HG02678 (cell line): ENCODE measurements around the gene SNX4.

Experiments
- ATAC-seq: cut with Tn5 transposase; IDR thresholded peaks from one replicate; pipeline ENCODE4 v1.9.1; 2021; ENCODE audit warnings: mild to moderate bottlenecking, moderate library complexity; ENCODE audit not compliant: unreplicated experiment

SNX4 gene

DNA sequence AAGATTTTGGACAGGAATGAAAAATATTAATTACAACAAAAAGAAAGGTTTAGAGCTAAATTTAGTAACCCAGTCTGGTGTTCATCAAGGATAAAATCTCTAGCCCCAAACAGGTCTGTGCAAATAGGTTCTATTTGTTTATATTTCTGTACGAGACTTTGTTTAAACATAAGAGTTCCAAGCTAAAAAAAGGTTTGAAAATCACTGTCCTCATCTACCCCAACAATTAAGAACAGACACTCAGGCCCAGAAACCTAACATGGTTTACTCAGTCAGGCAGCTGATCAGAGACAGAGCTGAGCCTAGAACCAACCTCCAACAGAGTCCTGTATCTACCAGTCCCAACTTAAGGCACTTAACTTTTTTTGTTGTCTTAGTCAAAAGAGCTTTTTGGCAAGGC, 49.3 kb downstream of the SNX4 start:
- ATAC-seq = no peak

DNA sequence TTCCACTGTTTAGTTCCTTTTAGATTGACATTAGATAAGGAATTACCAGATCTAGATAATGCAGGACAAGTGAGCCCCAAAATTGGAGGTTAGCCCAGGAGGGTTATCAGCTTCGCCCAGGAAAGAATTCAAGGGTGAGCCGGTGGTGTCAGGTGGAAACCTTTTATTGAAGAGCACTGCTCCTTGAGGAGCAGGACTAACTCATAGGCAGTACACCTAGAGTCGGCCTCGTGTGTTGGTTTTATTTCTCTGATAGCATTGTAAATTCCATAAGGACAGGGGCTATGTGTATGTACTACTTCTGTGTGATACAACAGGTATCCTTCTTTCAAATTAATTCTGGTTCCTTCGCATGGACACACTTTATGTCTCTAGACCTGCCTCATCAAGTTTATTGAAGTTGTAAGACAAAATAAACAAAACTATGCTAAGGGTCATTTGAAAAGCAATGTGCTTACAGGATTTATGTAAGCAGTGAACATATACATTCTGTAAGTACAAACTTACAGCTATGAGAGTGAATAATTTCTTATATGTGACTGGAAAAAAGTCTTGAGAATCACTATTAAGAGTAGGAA, 57.2 kb downstream of the SNX4 start:
- ATAC-seq = no peak

DNA sequence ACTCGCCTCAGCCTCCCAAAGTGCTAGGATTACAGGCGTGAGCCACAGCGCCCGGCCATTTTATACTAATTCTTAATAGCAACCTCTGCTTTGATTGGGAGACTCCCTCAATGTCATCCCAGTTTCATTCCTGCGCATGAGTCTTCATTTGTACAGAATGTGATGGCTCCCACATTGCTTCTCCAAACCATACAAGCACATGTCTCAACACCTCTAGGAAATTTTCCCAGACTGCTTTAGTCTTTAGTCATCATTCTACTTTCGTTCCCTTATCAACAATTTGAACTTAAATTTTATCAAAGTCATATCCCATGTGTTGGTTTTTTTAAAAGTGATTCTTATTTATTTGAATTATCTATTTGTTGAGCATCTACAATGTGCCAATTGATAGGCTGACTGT, 58.1 kb downstream of the SNX4 start:
- ATAC-seq = no peak

DNA sequence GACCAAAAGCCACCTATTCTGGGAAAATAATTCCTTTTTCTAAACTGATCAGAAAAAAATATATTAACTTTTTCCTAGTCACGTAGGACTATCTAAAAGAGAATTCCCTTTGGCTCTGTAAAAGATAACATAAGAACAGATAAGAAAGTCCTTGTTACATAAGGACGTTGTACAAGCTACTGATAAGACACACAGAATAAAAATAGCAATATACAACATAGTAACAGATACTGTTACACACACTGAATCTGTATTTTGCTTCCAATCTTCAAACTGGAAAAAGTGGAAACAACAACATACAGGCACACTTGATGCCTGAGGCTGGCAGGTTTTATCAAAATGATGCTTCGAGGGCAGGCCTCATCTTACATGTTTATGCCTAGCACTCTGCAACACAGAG, 59.8 kb downstream of the SNX4 start:
- ATAC-seq = no peak

DNA sequence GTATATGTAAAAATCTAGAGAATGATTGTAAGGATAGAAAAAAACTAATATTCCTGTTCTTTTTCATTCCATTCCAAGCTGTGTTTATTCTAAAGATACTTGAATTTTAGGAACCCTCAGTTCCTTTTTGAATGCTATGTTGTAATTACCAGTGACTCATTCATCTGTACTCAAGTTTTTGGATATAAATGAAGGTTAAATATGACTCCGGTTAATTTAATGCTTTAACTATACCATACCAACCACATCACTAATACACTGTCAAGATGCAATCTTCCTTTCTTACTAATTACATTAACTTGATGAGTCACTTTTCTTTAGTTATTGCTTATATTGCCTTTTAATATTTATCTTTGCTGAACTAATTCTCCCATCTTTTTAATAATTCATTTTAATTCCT, 76.1 kb downstream of the SNX4 start:
- ATAC-seq = no peak

DNA sequence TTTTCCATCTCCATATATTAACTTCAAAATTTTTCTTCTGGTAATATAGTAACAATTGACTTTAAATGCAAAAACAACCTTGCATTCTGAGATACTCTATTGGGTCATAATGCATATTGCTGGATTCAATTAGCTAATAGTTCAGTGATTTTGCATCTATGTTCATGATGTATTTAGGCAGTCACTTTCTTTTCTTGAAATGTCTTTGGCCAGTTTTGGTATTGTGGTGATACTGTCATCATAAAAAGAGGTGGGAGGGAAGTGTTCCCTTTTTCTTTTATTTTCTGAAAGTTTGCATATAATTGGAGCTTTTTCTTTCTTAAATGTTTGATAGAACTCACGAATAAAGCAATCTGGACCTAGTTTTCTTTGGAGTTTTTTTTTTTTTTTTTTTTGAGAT, 77.5 kb downstream of the SNX4 start:
- ATAC-seq = no peak

DNA sequence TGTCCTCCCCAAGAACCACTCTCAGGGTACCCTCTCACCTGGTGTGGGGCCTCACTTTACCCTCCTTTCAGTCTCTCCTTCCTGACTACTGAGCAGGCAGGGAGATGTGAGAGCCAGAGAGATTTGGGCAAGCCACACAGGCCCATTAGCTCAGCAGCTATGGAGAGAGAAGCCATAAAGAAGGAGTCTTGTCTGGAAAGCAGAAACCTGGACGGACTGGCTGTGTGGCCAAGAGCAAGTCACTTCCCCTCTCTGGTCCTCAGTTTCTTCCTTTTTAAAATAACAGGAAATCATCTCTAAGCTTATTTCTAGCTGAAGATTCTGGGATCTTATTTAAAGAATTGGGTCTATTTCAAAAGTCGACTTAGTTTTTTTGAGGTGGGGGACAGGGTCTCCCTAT, 79.0 kb downstream of the SNX4 start:
- no peak for ATAC-seq

DNA sequence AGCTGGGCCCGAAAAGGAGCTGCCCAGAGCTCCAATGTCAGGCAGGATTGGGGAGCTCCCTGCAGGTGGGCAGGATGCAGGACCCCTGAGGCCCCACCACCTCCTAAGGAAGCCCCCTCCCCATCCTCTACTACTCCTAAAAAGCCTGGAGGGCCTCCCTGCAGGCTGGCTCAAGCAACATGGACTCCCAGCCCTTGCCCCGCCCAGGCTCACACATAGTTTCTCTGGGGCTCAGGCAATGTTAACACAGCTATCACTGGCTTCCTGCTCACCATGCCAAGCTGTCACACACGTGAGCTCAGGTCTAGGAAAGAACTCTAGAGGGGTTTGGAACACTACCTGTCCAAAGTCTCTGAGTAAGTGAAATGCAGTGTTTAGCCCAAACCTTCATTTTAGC, 79.4 kb downstream of the SNX4 start:
- ATAC-seq = no peak

DNA sequence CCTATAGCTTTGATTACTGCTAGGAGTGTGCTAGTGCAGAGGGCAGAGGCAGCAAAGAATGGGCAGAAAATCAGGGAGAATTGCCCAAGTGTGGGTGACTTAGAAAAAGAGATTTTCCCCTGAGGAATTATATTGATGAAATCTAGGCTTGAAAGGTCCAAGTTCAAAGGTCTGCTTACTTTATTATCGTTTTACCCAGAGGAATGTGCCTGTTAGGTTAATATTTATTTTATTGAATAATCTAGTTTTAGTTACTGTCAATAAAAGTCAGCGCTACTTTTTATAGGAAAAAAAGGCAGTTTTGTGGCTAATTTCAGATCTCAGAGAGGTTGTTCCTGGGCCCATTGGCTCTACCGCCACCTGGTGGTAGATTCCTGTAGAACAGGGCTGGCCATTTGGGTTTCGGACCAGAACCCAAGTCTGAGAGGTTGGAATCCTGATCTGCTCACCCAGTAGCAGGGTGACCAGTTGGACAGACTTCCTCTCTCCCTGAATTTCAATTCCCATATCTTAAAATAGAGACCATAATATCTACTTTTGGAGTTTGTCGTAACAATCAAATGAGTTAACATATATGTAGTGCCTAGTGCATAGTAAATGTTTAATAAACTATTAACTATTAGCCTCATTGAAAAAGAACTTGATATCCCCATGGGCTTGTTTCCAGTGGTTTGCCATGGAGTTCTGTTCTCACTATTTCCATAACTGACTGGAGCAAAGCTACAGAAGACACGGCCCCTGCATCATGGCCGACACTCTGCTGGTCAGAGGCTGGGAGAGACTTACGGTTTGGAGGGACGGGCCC, 82.2 kb downstream of the SNX4 start:
- no peak for ATAC-seq

DNA sequence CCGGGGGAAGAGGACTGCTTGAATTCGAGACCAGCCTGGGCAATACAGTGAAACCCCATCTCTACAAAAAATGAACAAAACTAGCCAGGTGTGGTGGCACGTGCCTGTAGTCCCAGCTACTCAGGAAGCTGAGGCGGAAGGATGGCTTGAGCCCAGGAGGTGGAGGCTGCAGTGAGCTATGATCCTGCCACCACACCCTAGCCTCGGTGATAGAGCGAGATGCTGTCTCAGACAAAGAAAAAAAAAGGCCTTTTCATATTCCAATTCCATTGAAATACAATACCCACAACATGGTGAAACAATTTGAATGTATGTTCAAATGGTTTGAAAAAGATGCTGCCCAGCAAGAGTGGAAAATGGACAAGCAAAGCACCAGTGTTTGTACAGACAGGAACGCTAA, 83.1 kb downstream of the SNX4 start:
- ATAC-seq = no peak

DNA sequence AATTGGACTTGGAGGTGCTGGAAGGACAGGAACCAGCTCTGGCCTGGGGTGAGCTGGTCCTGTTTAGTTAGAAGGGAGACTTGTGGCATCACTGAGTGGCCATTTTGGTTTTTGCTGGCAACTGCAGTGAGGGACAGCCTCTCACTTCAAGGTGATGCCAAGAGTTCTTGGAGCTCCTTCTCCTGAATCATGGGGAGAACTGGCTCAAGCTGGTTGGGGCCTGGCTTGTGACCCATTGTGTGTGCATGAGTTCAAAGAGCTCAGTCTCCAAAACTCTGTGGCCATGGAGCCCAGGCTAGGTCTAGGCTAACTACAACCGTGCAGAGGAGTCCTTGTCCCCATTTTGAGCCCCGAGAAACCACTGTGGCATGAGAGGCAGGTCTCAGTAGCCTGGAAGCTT, 84.8 kb downstream of the SNX4 start:
- ATAC-seq = no peak

DNA sequence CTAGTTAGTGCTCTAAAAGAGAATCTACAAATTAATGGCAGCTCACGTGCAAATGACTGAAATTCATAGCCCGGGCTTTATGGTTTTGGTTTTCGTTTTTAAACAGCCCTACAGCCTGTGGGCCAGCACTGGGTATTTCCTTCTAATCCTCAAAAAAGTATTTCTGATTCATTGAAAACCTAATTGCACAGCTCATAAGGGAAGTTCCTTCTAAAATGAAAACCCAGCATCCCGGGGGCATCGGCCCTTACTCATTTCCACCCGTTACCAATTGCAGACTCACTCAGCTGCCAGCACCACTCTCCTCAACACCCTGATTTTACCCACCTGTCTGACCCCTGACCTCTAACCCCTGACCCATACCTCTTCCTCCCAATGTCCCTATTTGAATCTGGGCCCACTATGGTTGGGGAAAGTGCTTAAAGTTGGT, 85.4 kb downstream of the SNX4 start:
- peak; percentile 54 for ATAC-seq

DNA sequence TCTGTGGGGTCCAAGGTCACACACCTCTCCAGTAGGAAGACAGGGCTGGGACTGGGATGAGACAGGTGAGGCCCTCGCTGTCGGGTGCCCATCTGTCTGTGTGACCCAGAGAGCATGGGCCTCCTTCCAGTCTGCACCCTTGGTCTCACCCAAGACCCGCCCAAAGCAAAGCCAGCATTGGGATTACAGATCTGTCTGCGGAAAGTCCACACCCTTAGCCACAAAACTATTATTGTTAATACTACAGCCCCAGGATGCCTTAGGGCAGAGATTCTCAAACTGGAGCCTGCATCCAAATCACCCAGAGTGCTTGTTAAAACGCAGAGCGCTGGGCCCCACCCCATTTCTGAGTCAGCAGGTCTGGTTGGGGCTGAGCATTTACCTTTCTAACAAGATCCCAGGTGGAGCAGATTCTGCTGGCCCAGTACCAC, 86.4 kb downstream of the SNX4 start:
- ATAC-seq = no peak

DNA sequence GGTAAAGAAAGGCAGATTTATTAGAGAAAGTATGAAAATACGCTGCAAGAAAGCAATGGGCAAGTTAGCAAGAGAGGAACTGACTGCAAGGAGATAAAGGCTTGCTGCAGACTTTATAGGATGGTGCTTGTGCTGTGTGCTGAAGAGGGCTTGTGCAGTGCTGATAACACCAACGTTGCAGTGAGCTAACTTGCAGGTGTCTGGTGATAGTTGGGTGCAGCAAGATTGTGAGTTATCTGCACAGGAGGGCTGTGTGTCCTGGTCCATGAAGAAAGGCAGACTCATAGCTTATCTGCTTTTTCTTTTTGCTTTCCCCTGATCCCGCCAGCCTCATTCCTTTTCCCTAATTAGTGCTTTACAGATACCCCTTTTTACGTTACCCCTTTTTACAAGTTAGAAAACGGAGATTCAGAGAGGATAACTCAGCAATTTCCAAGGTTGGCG, 86.9 kb downstream of the SNX4 start:
- ATAC-seq = no peak

DNA sequence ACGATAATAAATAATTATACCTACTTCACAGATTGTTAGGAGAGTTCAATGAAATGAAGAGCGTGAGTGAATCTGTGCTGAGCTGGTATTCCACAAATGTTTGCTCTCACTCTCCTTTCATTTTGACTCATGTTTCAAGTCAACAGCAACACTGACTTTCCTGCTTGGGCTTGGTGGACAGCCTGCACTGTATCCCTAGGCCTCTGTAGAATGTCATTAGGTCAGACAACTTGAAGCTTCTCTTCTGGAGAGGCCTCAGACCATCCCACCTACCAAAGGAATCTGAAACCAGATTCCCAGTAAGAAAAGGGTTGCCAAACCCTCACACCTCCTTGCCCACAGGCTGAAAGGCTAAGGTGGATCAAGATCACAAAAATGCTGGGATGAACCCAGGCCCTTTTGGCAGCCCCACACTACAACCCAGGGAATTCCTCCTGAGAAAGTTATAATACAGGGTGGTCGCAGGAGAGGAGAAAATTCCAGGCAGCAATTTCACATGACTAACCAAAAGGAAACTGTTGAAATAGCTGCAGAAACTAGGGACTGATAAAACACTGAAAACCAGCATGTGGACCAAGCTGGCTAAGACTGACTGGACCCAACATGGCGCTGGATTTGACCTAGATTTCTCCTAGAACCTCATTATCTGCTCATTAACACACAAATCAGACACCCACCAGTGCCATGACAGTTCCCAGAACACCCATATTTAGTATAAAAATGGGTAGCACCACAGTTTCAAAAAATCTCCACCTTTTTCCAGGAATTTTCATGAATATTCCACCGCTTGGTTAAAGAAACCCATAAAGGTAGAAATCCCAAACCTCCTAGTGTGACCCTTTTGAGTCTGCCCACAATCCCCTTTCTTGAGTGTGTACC, 87.9 kb downstream of the SNX4 start:
- no peak for ATAC-seq

DNA sequence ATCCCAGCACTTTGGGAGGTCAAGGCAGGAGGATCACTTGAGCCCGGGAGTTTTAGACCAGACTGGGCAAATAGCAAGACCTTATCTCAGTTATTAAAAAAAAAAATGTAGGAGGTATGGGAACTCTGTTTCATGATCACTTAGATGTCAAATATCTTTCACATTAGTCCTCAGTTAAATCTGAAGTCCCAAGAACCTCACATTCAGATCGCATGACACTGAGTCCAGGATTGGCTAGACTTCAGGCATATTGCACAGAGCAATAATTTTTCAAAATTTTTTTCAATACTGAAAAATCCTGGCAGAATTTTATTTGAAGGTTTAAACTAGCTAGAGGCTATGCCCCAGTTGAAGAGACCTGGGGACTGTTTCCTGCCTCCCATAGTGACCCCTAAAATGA, 88.6 kb downstream of the SNX4 start:
- no peak for ATAC-seq

DNA sequence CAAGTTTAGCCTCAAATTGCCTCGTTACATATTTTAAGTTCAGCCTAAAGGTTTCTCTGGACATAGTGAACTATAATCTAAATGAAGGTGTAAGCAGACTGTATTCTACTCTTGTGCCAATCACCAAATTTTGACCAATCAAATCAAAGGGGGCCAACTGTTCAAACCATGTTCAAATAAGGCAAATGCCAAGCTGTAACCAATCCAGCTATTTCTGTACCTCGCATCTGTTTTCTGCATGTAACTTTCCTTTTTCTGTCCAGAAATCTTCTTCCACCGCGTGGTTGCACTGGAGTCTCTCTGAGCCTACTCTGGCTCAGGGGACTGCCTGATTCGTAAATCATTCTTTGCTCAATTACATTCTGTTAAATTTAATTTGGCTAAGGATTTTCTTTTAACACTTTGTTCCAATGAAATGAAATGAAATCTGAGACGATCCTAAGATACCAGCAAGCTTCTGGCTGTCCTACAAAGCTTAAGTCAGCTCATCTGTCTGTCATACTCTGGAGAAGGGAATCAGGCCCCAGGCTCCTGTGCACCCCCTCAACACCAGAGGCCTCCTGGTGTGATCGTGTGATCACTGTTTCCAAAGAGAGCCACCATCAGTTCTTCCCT, 91.7 kb downstream of the SNX4 start:
- no peak for ATAC-seq

DNA sequence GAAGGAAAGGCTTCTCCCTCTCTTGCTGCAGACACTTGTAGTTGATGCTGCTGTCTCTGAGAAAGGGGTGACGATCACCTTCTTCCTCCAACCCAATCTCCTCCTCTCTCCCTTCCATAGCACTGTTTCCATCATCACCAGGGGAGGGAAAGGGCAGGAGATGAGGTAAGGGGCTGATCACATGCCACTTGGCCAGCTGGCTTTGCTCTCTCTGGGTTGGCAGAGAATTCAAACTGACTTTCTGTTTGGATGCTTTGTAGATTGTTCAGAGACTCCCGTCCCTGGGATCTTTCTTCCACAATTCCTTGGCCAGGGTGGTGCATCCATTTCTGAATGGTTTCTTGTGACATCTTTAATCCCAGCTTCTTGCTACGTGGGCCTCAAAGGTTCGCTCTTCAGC, 101.7 kb downstream of the SNX4 start:
- ATAC-seq = no peak

DNA sequence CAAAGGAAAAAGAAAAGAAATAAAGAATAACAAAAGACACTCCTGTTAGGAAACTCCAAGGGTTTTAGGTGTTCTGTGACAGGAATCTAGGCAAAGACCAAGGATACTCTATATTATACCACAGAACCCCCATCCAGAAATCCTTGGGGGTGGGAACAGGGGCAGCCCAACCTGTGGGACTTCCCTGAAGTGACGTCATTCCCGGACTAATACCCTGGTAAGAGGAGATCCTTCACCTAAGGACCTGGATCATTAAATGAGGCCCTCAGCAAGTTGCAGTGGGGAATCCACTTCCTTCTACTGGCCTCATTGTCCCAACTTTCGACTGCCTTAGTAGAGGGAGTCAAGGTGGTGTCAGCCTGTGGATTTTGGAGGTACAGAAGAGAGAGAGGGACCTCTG, 103.8 kb downstream of the SNX4 start:
- ATAC-seq = no peak

DNA sequence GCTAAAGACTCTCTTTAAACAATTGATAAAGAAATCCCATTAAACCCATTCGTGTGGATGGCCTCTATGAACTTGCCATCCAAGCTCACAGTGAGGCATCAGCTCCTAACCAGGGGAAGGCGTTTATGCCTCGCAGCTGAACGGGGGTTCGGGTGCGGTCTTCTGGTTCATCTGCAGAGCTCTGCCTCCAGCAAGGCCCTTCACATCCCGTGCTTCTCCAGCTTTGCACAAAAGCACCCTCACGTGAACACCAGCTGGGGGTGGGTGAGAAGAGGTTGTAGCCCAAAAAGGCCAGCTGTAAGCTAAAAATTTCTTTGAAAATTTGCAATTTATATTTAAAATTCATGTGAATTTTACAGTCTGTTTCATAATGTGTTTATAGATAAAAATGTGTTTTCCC, 105.3 kb downstream of the SNX4 start:
- no peak for ATAC-seq

DNA sequence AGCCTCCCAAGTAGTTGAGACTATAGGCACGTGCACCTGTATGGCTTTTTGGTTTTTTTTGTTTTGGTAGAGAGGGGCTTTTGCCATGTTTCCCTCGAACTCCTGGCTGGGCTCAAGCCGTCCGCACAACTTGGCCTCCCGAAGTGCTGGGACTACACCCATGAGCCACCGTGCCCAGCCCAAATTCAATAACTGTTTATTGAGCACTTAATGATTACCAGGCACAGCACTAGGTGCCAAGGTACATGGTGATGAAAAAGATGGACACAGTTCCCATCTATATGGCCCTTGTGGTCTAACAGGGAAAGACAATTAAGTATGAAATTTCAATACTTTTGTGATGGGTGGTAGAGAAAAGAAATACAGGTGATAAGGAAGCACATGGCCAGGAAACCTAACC, 109.1 kb downstream of the SNX4 start:
- ATAC-seq = no peak
